ENCODE results near the gene FBXW5.

The FBXW5 gene

DNA sequence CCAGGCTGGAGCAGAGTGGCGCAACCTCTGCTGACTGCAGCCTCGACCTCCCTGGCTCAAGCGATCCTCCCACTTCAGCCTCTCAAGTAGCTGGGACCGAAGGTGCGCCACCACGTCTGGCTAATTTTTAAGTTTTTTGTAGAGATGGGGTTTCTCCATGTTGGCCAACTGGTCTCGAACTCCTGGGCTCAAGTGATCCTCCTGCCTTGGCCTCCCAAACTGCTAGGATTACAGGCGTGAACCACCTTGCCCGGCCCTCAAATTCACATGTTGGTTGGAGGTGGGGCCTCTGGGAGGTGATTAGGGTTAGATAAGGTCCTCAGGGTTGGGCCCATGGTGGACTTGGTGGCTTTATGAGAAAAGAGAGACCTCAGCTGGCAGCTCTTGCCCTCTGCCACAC, 17.6 kb upstream of the FBXW5 start:
- H3K4me3 ChIP-seq (ENCODE audit: low read depth, low read length): no peak overlapping the region
- TF ChIP-seq, protein P1, sequence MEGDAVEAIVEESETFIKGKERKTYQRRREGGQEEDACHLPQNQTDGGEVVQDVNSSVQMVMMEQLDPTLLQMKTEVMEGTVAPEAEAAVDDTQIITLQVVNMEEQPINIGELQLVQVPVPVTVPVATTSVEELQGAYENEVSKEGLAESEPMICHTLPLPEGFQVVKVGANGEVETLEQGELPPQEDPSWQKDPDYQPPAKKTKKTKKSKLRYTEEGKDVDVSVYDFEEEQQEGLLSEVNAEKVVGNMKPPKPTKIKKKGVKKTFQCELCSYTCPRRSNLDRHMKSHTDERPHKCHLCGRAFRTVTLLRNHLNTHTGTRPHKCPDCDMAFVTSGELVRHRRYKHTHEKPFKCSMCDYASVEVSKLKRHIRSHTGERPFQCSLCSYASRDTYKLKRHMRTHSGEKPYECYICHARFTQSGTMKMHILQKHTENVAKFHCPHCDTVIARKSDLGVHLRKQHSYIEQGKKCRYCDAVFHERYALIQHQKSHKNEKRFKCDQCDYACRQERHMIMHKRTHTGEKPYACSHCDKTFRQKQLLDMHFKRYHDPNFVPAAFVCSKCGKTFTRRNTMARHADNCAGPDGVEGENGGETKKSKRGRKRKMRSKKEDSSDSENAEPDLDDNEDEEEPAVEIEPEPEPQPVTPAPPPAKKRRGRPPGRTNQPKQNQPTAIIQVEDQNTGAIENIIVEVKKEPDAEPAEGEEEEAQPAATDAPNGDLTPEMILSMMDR (IDR thresholded peaks at IDR 0.05; ENCODE audit: borderline replicate concordance, insufficient read depth, low read depth, low read length): no peak

DNA sequence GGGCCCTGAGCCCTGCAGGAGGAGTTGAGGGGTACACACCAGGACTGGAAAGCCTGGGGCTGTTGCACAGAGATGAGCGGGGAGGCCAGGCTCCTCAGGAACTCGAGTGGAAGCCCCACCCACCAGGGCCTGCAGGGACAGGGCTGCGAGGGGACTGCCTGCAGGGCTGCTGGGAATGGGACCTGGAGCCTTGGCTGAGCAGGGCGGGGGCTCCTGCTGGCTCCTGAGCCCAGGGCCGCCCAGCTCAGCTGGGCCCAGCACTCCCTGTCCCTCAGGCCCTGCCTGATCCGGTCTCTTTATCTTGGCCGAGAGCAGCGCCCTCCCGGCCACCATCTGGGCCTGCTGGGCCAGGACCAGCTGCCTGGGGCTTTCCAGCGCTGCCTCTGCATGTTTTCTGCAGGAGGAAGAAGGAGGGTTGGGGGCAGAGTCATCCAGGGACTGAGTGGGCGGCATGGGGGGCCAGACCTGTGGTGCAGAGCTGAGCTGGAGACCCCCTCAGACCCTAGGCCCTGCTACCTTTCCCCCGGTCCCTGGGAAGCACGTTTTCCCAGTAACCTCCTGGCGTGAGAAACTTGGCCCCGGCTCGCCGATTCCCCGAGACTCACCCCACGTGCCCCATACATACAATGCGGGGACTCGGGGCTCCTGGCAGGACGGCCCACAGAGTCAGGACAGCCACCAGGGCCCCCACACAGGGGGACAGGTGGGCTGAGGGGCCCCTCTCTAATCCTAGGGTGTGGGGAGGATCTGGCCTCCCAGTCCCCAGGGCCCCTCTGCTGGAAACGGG, 16.9 kb upstream of the FBXW5 start:
- H3K4me3 ChIP-seq (ENCODE audit: low read depth, low read length): no peak overlapping the region
- TF ChIP-seq, protein P1 (IDR thresholded peaks at IDR 0.05; ENCODE audit: borderline replicate concordance, insufficient read depth, low read depth, low read length): no peak

DNA sequence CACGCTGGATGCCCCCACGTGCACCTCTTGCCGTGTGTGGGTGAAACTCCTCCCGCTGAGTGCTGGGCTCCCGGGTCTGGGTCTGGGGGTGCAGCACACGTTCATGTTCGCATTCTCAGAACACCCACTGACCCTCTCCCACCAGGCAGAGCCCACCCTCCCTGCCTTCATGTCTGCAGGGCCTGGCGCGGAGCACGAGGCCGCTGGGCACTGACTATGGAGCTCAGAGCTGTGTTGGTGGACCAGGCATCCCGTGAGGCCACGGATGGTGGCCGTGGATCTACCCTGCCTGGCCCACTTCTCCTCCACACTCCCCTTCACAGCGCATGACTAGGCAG, 16.4 kb upstream of the FBXW5 start:
- TF ChIP-seq, protein P1 (IDR thresholded peaks at IDR 0.05; ENCODE audit: borderline replicate concordance, insufficient read depth, low read depth, low read length): no peak

DNA sequence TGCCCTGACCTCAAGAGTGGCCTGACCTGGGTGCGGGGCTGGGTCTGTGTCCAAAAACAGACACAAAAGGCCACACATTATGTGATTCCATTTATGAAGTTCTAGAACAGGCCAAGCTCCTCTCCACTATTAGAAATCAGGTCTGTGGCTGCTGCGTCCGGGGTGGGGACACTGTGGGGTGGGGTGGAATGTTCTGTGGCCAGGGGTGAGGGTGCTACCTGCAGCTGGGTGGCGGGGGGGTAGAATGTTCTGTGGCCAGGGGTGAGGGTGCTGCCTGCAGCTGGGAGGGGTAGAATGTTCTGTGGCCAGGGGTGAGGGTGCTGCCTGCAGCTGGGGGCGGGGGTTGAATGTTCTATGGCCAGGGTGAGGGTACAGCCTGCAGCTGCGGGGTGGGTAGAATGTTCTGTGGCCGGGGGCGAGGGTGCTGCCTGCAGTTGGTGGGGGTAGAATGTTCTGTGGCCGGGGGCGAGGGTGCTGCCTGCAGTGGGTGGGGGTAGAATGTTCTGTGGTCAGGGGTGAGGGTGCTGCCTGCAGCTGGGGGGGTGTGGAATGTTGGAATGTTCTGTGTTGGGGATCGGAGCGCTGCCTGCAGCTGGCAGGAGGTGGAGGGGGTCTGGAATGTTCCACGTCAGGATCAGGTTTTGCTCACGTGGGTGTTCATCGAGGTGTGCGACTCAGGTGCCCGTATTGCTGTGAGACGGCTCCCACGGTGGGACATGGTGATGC, 15.8 kb upstream of the FBXW5 start:
- TF ChIP-seq, protein P1 (IDR thresholded peaks at IDR 0.05; ENCODE audit: borderline replicate concordance, insufficient read depth, low read depth, low read length): no peak
- H3K4me3 ChIP-seq (ENCODE audit: low read depth, low read length): no peak overlapping the region

More for the DNA sequence above, 16.4 kb upstream of the FBXW5 start:
- no peak overlapping the region for H3K4me3 ChIP-seq (ENCODE audit: low read depth, low read length)

DNA sequence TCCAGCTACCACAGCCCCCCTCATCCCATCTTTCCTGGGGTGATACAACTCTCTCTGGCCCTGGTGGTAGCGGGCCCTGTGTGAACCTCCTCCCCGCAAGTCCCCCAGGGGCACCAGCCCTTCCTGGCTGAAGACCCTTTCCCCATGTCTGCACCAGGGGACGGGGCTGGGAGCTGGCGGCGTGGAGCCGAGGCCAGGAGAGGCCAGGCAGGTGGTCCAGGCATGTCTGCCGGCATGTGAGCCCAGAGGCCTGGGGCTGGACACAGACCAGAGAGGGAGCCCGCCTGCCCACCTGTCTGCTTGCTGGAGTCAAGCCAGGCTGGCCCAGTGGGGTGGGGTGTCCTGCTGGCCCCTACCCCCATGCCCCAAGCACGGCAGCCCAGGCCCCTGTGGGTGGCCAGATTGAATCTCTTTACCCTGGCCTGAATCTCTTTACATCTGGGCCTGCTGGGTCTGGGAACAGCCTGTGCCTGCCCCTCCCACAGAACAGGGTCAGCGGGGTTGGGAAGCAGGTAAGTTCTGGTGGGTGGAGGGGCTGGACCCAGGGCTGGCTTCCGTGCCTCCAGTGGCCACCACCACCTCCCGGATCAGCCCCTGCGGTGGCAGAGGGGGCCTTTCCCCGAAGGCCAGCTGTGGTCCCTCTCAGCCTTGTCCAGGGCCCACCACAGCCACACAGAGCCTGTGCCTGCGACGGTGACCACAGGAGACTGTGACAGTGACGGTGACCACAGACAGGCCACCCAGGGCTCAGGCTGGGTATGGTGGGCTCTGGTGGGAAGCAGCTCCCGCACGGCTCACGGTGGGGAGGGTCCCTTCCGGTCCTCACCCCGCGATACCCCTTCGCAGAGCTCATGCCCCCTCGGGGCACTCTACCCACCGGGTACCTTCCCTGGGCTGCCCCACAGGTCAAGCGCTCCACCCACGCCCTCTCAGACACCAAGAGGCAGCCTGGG, 14.6 kb upstream of the FBXW5 start:
- TF ChIP-seq, protein P1 (IDR thresholded peaks at IDR 0.05; ENCODE audit: borderline replicate concordance, insufficient read depth, low read depth, low read length): no peak
- H3K4me3 ChIP-seq (ENCODE audit: low read depth, low read length): no peak overlapping the region

DNA sequence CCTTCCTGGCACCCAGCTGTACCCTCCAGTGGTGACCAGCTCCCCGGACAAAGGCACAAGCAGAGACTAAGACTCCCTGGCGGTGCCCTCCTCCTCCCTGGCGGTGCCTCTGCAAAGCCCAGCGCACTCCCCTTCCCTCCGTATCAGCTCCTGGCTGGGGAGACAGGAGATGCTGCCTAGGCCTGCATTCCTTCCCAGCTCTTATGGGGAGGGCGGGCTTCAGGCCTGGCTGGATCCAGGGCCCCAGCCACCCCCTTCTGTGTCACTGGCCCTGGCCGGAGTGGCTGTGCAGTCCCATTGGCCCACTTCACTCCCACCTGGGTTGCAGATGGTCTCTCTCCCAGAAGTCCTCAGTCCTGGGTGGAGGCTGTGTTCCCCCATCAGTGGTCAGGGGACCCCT, 13.9 kb upstream of the FBXW5 start:
- no peak overlapping the region for H3K4me3 ChIP-seq (ENCODE audit: low read depth, low read length)
- TF ChIP-seq, protein P1 (IDR thresholded peaks at IDR 0.05; ENCODE audit: borderline replicate concordance, insufficient read depth, low read depth, low read length): no peak

All from GM12875 (cell line).